T follicular helper cell (primary cell): ENCODE results near the gene MACC1.

Experiments
- DNase-seq: peaks from one replicate; pipeline ENCODE4 v3.0.0-alpha.2; 2020; ENCODE audit warnings: low read depth

The MACC1 gene

DNA sequence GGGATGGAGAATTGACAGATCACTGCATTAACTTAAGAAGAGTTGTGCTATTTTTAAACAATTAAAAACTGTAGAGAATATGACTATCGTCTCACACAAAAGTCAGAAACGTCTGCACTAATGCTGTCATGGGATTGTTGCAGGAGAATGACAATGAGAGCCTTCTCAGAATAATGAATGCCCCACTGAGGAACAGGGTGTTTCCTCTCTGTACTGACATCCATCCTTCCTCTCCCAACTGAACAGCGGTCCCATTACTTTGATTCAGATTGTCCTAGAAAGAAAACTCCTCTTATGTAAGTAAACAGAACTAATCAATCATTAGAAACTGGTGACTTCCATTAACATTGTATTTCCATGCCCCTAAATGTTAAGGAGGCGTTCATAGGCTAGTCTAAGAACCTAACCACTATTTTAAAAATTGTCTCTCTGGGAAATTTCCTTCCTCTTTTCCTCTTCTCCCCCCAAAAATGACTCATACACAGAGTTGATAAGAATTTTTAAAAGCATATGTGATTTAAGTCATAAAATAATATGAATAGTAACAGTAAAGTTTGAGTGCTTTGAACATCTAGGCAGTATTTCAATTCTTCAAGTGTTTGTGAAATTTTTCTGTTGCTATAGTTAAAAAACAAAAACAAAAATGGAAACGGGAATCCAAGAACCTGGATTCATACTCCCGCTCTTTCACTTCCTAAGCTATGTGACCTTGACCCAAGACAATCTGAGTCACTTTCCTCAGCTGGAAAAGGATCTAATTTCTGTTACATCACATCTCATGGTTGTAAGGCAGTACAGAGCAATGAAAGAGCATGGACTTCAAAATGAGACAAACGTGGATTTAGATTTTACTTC, 12.7 kb upstream of the MACC1 start:
- DNase-seq: no peak

DNA sequence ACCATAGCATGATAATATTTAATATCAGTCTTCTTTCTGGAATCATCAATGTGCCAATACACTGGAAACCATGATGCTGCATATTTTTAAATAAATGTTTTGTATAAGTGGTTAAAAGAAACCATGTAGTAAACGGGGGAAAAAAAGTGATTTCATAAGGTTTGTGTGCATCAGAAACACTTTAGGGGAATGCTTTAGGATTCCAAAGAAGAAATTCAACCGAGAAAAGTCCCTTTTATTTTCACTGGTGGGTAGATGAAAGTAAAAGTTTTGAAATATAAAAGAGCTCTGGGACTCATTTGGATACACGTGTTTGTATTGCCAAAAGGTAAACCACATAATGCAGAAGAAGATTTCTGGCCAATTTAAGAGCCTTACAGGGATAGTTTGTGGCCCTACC, 11.9 kb upstream of the MACC1 start:
- DNase-seq: no peak

GRCh38 chr7:20228654-20229053, 11.5 kb upstream of the MACC1 start:
- DNase-seq: no peak

- DNase-seq: no peak
These were observed 10.2 kb upstream of the MACC1 start for GRCh38 chr7:20227291-20227795.

GRCh38 chr7:20226860-20227259, 9.7 kb upstream of the MACC1 start:
- DNase-seq: no peak

DNA sequence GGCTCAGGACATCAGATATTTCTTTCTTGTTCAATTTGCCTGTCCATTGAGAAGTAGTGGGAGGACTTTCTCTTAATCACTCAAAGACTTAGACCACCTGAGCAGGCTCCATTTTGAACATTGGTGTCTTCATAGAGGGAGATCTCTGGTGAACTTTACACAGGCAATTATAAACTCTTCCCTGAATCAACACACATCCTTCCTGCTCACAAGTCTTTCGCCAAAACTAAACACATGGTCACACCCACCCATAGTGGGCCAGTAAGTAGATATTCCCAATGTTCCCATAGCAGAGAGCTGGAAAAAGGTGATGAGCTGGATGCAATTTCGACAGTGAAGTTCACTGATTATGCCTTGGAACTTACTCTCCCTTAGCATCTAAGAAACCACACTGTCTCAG, 8.2 kb upstream of the MACC1 start:
- no peak for DNase-seq

DNA sequence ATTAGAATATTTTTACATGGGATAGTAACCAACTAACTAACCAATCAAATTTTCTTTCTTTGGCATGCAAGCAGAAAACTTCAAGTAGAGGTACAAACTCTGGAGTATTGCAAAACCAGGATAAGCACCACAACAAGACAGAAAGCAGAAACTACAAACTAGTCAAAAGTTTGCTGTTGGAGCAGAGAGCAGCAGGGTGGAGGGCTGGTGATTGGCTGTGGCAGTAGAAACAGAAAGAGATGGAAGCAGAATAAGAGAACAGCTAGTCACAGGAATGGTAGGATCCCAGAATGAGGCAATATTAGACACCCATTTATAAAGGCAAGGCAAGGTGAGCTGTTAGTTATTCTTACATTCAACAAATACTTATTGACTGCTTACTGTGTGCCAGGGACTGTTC, 6.8 kb upstream of the MACC1 start:
- no peak for DNase-seq

- no peak for DNase-seq
These were observed 6.2 kb upstream of the MACC1 start for GRCh38 chr7:20223356-20223755.

GRCh38 chr7:20222219-20222828, 5.1 kb upstream of the MACC1 start:
- DNase-seq: no peak

DNA sequence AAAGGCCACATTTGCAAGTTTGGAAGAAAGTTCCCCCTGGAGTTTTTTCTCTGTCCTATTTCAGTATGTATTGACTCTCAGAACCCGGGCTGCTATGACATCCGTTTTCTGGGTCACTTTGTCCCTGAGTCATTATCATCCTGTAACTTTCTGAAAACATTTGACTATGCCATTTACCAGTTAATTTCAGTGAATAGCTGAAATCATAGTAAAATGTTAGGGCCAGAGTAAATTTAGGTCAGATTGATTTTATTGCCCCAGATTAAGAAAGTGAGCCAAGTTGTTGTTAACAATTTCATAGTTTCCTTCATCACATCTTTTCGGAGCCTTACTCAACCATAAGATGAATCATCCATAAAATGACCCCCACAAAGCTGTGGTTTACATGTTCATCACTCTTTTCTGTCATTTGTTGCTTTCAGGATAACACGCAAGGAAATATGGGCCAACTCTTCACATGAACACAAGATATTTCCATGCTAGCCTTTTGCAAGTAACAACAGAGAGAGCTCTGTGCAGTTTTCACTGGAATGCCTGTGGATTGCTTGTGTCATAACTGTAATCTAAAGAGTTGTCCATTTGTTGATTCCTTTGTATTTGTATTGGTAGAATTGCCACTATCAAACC, 3.9 kb upstream of the MACC1 start:
- no peak for DNase-seq

- DNase-seq: no peak
These were observed 3.1 kb upstream of the MACC1 start for GRCh38 chr7:20220293-20220761.

GRCh38 chr7:20219446-20220292, 2.5 kb upstream of the MACC1 start:
- no peak for DNase-seq

DNA sequence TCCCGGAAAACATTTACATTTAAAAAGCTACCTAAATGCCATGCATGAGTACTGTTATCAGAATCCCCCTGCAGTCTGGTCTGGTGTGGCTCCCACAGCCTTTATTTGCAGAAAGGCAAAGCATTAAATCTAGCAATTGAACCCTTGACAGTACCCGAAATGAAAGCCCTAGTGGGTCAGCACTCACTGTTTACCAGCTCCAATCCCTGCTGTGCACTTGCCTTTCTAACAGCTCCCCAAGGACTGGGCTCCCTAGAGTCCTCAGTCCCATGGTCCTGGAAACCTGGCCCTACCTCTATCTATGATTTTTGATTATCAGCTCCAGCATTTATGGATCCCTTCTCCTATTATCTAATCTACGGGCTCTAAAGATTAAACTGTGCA, 1.9 kb upstream of the MACC1 start:
- no peak for DNase-seq

- DNase-seq: no peak
These were observed 1.1 kb upstream of the MACC1 start for GRCh38 chr7:20218279-20218678.

DNA sequence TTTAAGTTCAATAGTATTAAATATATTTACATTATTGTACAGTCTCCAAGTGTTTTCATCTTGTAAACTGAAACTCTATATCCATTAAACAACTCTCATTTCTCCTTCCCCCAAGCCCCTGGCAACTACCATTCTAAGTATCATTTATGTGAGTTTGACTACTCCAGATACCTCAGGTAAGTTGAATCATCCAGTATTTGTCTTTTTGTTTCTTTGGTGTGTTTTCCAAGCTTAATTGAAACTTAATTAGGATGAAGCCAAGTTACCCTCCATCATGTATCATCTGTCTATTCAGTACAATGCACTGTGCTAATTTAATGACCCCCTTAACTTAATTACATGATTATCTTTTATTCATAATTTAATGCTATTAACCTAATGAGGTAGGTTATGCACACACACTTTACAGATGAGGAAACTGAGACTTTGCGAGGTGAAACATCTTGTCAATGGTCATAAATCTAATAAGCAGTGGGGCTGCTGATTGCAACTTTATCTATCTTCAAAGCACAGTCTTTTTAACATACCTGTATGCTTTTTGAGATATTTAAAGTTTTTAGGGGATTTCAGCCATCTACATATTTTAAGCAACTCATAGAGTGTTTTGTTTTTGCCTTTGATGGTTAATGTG, 663 bp downstream of the MACC1 start:
- DNase-seq: no peak

GRCh38 chr7:20214921-20215669, 2.1 kb downstream of the MACC1 start:
- DNase-seq: no peak

DNA sequence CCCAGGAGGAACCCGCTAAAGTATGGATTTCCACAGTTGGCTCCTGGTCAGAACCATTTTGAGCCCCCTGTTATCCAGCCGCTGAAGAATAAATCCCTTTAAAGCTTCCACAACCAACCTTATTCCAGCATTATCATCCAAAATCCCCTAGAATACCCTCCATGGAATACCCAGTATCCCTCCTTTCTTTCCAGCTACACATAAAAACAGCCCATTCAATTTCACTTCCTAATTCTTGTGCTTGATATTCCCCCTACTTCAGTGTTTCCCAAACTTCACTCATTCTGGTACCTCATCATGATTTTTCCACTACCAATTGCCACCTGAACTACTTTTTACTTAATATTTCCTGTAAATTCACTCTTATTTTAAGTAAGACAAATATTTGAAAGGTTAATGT, 3.1 kb downstream of the MACC1 start:
- no peak for DNase-seq

DNA sequence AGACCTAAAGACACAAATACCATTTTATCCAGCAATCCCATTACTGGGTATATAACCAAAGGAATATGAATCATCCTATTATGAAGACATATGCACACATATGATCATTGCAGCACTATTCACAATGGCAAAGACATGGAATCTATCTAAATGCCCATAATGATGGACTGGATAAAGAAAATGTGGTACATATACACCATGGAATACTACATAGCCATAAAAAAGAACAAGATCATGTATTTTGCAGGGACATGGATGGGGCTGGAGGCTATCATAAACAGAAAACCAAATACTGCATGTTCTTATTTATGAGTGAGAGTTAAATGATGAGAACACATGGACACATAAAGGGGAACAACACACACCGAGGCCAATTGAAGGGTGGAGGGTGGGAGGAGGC, 3.8 kb downstream of the MACC1 start:
- DNase-seq: no peak

- no peak for DNase-seq
These were observed 5.8 kb downstream of the MACC1 start for GRCh38 chr7:20211376-20211775.

DNA sequence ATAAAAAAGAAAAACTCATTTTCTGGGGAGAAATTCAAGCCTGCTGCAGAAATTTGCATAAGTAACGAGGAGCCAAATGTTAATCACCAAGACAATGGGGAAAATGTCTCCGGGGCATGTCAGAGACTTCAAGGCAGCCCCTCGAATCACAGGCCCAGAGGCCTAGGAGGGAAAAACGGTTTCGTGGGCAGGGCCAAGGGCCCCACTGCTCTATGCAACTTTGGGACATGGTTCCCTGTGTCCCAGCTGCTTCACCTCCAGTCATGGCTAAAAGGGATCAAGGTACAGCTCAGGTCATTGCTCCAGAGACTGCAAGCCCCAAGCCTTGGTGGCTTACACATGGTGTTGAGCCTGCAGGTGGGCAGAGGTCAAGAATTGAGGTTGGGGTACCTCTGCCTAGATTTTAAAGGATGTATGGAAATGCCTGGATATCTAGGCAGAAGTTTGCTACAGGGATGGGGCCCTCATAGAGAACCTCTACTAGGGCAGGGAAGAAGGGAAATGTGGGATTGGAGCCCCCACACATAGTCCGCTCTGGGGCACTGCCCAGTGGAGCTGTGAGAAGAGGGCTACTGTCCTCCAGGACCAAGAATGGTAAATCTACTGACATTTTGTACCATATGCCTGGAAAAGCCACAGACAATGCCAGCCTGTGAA, 8.4 kb downstream of the MACC1 start:
- no peak for DNase-seq
